Gastrocnemius medialis (tissue), 4 donors: ENCODE measurements around the gene ZNF697.

Experiments
- CTCF ChIP-seq, 5 experiments: fragments of 450-650 bp in 3 of 5; fragments of 200-600 bp in 2 of 5; sonication (generic) in 2 of 5; IDR thresholded peaks in 4 of 5; conservative IDR thresholded peaks in 1 of 5; 1 replicate in 4 of 5; 2 replicates in 1 of 5; pipeline ENCODE4 v1.5.1; 2016 to 2019; ENCODE audit warnings: antibody characterized with exemption in 5 of 5, mild to moderate bottlenecking in 3 of 5, moderate library complexity in 3 of 5
- POLR2A ChIP-seq, 2 donors: fragments of 450-650 bp; IDR thresholded peaks; one replicate each; pipeline ENCODE4 v1.6.1; 2017; ENCODE audit warnings: antibody characterized with exemption in 2 of 2, mild to moderate bottlenecking in 2 of 2, moderate library complexity in 2 of 2

- TF ChIP-seq CTCF (IDR thresholded peaks at IDR 0.05 in 4 of 5, conservative IDR thresholded peaks at IDR 0.05 in 1 of 5) (no peak), POLR2A (IDR thresholded peaks at IDR 0.05) (no peak)
Observed at GRCh38 chr1:119686661-119687060, 38.6 kb upstream of the ZNF697 start.
